ENCODE measurements around the gene TRIM2.
"Not testable (repeated sequence)": the region's sequence is repeated elsewhere in the genome, so short reads cannot be mapped to it uniquely, and the experiment has no call there.

Gene TRIM2

GRCh38 chr4:153161226-153161963 lies 42.8 kb upstream of the TRIM2 start:
- H3K4me3 ChIP-seq (ENCODE audit: low read depth, low read length): no peak overlapping the region
- DNase-seq (ENCODE audit: low read depth): no peak
- no peak for TF ChIP-seq CTCF (IDR thresholded peaks at IDR 0.05; ENCODE audit: low read depth, low read length, missing control alignments)

- not testable (repeated sequence) for H3K4me3 ChIP-seq (ENCODE audit: low read depth, low read length); DNase-seq (ENCODE audit: low read depth)
Measured at GRCh38 chr4:153165236-153165635, 39.0 kb upstream of the TRIM2 start.

- no peak for DNase-seq (ENCODE audit: low read depth)
- no peak overlapping the region for H3K4me3 ChIP-seq (ENCODE audit: low read depth, low read length)
- TF ChIP-seq CTCF (IDR thresholded peaks at IDR 0.05; ENCODE audit: low read depth, low read length, missing control alignments): no peak
Measured at GRCh38 chr4:153166716-153167501, 37.3 kb upstream of the TRIM2 start.

- TF ChIP-seq CTCF (IDR thresholded peaks at IDR 0.05; ENCODE audit: low read depth, low read length, missing control alignments): no peak
- no peak for DNase-seq (ENCODE audit: low read depth)
- no peak overlapping the region for H3K4me3 ChIP-seq (ENCODE audit: low read depth, low read length)
Measured at GRCh38 chr4:153169776-153170175, 34.5 kb upstream of the TRIM2 start.

GRCh38 chr4:153170407-153170806 lies 33.8 kb upstream of the TRIM2 start:
- DNase-seq (ENCODE audit: low read depth): no peak
- no peak for TF ChIP-seq CTCF (IDR thresholded peaks at IDR 0.05; ENCODE audit: low read depth, low read length, missing control alignments)

GRCh38 chr4:153174821-153175567 lies 29.2 kb upstream of the TRIM2 start:
- no peak overlapping the region for H3K4me3 ChIP-seq (ENCODE audit: low read depth, low read length)

More at GRCh38 chr4:153170407-153170806, 33.8 kb upstream of the TRIM2 start:
- H3K4me3 ChIP-seq (ENCODE audit: low read depth, low read length): no peak overlapping the region

More at GRCh38 chr4:153174821-153175567, 29.2 kb upstream of the TRIM2 start:
- TF ChIP-seq CTCF (IDR thresholded peaks at IDR 0.05; ENCODE audit: low read depth, low read length, missing control alignments): no peak
- DNase-seq (ENCODE audit: low read depth): no peak

Measured in GM12864 (cell line).